GF-D8 (cell line): ENCODE results near the gene RNF113B.

Experiments
- DNase-seq: peaks from one replicate; lab custom pipeline; 2025; lab: John Stamatoyannopoulos, UW

Gene RNF113B

DNA sequence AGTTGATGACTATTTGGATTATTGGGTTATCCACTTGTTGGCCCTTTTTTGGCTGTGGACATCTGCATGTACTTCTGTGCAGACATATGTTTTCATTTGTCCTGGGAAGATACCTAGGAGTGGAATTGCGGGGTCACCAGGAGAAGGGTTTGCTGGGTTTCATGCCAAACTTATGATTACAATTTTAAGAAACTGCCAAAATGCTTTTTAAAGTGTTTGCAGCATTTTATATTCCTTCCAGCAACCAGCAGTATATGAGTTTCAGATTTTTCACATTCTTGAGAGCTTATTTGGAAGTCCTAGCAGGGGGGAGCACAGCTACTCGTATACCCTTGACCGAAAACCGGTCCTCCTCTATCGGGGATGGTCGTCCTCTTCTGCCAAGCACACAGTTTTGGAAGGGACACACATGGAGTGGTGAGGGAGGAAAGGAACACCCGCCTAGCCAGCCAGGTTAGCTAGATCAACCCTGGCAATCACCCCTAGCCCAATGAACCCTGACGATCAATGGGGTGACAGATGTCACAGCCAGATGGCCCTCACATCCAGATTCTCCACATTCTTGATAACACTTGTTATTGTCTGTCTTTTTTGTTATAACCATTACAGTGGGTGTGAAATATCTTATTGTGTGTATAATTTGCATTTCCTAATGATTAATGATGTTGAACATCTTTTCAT, 26.7 kb upstream of the RNF113B start:
- no peak for DNase-seq

DNA sequence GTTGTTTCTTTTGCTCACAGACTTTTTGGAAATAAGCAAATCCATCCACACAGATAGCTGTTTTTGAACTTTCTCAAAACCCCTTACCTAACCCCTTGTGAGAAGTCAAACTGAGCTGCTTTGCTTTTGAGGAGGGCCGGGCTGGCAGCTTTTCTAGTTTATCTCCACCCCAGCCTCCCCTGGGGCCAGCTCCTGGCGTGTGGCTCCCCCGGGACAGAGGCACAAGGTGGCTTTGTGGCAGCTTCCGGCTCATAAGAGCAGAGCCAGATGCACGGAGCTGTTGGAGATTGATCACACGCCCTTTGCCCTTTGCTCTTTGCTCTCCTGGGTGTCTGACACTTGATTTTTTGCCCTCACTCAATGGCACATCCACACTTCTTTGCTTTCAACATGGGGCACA, 24.9 kb upstream of the RNF113B start:
- no peak for DNase-seq

DNA sequence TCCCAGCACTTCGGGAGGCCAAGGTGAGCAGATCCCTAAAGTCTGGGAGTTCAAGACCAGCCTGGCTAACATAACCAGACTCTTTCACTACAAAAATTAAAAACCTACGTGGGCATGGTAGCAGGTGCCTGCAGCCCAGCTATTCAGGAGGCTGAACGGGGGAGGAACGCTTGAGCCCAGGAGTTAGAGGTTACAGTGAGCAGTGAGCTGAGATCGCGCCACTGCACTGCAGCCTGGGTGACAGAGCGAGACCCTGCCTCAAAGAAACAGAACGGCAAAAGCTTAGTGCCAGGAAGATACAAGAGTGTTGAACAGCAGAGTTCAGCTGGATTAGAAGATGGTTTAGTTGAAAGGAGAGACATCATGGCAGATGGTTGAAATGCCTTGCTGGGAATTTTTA, 24.1 kb upstream of the RNF113B start:
- DNase-seq = no peak

DNA sequence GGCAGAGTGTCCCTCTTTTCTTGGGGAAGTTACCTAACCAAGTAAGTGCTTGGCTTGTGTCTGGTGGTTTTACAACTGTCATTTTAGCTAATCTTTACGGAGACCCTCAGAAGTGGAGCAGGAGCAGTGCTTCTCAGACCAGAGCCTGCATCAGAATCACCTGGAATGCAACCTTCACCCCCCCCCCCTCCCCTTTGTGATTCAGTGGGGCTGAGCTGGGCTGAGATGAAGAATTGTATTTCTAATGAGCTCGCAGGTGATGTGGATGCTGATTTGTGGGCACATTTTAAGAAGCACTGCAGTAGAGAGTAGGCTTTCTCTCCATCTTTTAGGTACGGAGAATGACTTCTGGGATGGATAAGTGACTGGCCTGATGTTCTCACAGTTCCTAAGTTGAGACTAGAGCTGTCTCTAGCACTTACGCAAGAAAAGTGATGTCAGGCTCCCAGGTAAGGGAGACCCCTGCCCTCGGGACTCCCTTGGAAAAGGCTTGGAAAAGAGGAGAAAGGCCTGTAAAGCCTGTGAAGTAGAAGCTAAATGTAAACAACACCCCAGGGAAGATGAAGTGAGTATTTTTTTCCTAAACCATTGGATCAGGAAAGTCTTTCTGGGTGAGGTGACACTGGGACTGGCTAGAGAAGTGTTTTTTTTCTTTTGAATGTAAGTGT, 23.3 kb upstream of the RNF113B start:
- no peak for DNase-seq

DNA sequence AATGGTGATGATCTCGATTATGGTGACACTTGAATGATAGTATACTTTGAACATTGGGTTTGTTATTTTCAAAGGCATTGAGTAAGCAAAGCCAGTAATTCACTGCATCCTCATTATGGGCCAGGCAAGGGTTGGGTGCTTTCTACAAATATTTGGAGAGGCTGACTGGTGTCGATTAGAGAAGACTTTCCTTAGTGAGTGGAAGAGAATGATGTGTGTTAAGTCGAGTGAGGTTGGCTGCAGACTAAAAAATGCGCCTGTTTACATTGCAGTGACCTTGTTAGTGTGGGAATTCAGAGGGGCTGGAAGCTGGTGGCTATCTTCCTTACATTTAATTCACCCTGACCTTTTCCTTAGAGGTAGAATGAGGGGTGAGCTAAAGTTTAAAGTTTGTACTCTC, 22.4 kb upstream of the RNF113B start:
- no peak for DNase-seq

DNA sequence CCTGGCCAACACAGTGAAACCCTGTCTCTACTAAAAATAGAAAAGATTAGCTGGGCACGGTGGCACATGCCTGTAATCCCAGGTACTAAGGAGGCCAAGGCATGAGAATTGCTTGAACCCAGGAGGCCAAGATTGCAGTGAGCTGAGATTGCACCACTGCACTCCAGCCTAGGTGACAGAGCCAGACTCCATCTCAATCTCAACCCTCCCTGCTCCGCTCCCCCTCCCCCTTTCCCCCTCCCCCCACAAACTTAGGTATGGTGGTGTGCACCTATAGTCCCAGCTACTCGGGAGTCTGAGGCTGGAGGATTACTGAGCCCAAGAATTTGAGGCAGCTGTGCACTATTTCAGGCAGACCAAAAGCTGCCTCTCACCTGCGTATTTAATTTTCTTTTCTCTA, 21.6 kb upstream of the RNF113B start:
- no peak for DNase-seq

DNA sequence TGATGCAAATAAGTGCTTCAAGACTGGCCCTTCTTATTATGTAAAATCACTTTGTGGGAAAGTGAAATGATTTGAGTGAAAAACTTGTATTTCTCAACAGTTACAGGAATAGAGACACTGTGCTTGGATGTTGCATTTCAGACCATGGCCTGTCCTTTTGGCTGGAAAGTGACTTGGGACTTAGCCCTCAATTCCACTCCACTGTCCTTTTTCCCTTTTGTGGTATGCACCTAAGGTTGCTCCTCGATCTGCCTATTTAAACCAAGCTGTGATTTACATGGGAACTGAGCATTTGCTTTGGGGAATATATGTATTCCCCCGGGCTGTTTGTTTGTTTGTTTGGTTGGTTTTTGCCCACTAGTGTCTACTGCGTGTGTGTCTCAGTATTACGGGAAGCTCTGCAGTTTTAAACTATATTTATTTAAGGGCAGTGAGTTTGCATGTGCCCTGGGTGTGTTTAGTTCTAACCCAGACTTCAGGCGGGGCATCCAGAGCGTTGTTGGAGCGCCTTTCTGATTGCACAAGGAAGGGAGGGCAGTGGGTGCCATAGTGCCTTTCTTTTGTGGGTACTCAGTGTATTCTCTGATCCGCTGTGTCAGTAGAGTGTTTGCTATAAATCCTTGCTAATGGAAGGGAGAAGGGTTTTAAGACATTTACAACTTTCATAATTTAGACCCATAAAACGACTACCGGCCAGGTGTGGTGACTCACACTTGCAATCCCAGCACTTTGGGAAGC, 18.2 kb upstream of the RNF113B start:
- no peak for DNase-seq

DNA sequence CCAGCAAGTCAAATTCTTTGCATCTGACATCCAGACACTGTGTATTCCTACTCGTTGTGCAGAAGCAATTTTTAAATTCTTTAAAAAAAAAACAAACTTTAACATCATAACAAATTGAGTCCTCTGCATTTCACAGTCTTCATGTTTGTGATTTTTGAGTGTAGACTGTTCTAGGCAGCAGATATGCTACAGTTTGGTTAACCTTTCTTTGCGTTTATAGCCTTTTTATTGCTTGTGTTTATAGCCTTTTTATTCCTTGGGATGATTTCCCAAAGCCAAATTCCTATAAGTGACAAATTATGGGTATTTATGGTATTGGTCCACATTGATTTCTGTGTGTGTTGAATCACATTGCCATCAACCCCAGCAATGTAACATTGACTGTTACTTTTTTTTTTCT, 14.9 kb upstream of the RNF113B start:
- no peak for DNase-seq

DNA sequence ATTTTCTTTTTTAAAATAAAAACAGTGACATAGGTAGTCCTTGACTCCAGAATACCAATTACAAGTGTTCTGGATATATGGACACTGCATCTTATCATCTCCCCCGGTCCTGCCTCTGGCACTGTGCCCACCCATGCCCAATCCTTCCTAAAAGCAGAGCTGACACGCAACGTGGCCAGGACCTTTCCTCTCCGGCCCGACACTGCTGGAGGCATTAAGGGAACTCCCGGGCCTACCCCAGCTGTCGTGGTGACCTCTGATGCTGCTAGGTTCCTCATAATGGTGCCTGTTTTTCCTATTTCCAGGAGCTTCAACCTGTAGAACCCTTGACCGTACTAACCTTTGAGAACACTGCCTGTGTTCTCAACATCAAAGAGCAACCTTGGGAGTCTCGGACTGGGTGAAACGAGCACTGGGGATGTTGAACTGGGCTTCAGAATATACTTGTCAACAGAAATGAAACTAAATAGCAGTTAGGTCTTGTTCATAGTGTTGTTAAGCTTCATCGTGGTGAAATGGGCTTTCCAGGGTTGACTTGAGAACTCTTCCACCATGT, 13.9 kb upstream of the RNF113B start:
- no peak for DNase-seq

DNA sequence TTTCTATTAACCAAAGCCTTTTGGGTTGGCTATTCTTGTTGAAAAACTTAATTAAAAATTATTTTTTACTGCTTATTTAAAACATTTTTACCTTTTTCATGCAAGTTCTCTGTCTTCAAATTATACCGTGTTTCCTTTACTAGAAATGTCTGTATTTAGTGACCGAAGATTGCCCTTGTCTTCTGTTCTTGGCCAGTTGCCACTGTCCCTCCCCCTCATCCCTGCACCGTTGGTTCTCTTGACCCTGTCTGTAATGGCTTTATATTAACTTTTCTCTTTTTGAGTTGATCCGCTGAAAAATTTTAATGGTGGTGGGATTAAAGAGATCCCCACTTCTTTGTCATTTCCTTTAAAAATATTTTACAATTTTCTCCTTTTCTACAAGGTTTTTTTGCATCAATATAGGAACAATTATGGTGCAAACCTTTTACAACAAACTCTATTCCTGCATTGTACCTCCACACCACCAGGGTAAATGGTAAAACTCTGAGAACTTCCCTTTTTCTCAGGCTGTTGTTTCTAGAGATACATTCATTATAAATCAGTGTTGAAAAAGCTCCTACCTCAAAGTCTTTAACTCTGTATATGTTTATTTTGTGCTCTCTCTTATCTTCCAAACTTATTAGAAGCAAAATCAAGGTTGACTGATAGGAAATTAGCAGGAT, 12.9 kb upstream of the RNF113B start:
- no peak for DNase-seq

DNA sequence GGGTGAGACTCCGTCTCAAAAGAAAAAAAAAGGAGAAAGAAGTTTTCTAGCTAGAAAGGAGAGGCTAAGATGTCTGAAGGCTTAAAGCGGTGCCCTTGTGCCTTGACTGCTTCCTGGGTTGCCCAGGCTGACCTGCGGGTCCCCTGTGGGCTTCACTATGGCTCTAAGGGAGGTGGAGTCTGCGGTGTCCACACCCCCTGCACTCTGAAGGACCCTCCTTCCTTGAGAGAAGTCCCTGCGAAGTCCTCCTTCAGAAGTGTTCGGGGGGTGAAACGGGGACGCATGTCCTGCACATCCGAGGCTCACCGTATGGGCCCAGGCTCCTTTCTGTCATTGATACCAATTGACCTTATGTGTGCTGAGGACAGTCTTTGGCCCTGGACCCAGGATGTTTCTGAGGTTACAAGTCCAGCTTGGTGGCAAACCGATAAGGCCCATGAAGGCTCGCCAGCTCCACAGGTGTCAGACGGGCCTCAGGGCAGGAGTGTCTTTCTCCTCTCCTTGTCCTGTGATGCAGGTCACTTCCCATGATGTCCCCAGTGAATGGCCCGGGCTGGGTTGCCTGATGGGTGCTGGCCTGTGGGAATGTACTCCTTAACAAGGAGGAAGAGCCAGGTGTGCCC, 11.6 kb upstream of the RNF113B start:
- no peak for DNase-seq

DNA sequence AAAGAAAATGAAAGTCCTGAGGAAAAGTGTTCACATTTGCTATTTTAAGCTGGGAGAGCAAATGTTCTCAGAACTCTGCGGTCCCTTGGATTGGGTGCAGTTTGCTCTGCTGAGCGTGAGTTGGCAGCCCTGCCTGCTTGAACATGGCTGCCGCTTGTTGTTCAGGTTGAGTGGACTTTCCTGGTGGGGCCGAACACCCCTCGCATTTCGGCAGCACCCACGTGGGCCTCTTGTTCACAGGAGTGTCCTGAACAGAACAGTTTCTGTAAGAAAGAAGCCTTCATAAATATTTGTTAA, 10.8 kb upstream of the RNF113B start:
- no peak for DNase-seq

DNA sequence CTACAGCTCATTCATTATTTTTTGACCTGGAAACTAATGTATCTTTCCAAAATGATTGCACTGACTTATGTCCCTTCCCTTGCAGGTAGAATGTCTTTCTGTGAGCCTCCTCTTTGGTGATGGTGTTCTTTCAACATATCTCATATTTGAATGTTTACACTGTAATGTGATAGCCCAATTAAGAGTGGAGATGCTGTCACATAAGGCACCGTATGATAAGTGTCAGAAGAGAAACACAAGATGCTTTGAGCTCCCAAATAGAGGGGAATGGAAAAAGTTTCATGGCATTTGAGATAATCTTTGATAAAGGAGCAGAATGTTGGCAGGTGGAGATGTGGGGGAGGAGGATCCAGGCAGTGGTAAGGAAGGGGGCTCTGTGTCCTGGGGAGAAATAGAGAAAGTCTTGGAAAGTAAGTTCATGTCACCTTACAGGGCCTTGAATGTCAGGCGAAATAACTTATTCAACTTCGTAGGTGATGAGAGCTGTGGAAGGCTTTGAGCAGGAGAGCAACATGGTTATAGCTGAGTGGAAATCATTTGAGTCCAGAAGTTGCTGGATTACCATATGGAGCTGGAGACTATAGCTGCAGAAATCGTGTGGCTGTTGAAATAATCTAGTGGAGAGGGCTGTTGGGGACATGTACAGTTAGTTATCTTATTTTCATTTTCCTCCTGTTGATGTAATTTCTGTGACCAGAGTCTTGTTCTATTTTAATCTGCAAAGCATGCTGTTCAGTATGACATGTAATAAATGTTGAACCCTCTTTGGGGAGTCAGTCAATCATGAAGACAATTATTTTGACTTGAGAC, 10.3 kb upstream of the RNF113B start:
- DNase-seq = no peak

DNA sequence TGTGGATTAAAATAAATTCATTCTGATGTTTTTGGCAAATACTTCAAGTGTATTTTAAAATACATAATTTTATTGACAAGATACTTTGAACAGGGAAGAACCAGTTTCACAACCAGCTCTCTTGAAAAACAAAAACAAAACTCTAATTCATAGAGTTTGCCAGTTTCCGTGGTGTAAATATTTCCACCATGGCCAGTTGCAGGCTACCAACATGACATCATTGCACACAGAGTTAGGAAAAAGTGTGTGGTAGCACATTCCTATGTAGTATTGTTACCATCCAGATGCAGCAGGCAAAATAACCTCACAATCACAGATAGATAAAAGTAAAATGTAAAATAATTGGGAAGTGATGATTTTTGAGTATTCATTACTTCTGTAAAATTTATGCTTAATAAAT, 7.7 kb upstream of the RNF113B start:
- no peak for DNase-seq

DNA sequence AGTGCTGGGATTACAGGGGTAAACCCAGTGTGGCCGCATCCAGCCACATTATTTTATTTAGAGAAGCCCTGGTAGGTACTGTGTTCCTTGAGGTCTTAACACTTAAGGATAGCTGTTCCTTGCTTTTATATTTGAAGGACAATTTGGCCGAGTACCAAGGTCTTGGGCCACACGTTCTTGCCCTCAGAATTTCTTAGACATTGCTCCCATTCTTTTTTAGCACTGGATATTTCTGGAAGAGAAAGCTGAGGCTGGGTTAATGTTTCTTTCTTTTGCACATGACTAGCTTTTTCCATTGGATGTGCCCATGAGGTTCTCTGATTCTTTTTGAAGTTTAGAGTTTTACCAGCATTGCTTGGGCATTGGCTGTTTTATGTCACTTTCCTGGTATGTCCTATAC, 5.5 kb upstream of the RNF113B start:
- DNase-seq = no peak

DNA sequence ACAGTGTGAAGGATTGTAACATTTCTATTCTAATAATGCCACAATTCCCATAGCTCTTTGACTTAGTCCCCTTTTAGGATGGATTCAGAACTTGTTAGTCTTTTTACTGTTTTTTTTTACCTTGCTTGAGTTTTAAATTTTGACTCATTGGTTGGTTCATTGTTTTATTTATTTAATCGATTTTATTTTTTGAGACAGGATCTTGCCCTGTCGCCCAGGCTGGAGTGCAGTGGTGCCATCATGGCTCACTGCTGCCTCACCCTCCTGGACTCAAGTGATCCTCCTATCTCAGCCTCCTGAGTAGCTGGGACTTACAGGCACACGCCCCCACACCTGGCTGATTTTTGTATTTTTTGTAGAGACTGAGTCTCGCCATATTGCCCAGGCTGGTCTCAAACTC, 5.1 kb upstream of the RNF113B start:
- DNase-seq = no peak

DNA sequence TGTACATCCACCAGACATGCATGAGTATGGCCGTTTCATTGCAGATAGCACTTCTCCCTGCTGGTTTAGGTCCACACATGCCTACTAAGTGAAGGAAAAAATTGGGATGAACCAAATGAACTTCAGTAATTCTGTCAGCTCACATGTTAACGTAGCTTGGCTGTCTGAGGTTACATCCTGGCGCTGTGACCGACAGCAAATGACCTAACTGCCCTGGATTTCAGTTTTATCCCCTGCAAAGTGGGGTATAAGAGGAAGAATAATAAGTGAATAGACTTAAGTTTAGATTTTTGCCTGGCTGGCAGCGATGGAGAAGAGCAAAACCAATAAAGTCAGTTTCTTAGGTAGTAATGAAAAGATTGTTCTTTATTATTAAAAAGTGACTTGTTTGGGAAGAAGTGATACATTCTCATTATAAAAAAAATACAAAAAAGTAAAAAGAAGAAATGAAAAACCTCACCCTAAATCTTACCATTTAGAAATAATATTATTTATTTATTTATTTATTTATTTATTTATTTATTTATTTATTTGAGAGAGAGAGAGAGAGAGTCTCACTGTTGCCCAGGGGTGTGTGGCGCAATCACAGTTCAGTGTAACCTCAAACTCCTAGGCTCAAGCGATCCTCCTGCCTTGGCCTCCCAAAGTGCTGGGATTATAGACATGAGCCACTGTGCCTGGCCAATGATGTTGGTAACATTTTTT, 4.2 kb upstream of the RNF113B start:
- no peak for DNase-seq

DNA sequence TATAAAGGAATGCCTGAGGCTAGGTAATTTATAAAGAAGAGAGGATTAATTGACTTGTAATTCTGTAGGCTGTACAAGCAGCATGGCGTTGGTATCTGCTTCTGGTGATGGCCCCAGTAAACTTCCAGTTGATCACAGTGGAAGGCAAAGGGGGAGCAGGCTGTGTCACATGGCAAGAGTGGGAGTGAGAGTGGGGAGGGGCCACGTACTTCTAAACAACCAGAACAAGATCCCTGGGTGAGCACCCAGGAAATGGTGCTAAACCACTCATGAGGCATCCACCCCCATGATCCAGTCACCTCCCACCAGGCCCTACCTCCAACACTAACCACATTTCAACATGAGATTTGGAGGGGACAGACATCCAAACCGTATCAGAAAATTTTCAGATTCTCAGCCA, 3.0 kb upstream of the RNF113B start:
- no peak for DNase-seq

DNA sequence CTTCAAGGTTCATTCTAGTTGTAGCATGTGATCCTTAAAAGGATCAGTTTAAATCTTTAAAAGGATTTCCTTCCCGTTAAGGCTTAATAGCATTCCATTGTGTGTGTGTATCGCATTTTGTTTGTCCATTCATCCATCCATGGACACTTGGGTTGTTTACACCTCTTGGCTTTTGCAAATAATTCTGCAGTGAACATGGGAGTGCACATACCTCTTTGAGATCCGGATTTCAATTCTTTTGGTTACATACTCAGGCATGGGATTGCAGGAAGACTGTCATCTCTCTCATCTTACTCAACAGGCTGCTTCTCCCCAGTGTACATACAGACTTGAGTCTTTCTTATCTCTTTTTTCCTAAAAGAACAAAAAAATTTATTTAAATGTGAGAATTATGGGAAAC, 1.2 kb downstream of the RNF113B start:
- DNase-seq = no peak

DNA sequence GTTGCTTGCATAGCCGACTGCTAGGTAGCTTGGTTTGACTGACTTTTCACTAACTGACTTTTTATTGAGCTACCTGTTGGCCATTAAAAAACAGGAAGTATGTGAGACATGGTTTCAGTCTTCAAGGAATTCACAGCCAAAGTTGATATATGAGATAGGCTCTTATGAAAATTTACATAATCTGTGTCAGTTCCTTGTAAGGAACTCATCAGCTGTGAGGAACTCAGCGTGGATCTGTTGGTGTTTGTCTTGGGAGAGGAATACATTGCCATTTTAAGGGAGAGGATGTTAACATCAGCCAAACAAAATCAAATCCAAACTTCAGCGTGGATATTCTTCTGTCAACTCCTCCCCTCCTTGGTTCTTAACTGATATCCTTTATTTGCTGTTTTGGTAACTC, 2.0 kb downstream of the RNF113B start:
- DNase-seq = no peak

DNA sequence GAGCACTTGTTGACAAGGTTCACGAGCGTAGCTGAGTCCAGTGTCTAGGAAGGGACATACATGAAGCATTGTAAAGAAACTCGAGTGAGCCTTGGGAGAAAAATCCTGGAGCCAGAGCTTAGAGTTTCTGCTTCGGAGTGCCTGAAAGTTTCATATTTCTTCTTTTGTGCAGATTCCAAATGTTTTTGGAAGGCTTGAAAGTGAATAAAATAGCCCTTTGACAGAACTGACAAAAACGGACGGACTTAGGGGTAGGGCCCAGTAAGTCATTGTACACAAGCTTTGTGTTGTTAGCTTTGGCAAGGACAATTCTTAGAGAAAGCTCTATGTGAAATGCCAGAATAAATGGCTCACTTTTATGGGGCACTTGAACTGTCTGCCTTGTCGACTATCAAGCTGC, 2.8 kb downstream of the RNF113B start:
- no peak for DNase-seq
